A549 (cell line): ENCODE data around the gene SUPT3H.

ENCODE experiments used
- CTCF ChIP-seq: fragments of >200 bp; sonication (Bioruptor Twin); formaldehyde crosslinking; IDR thresholded peaks from 3 replicates; pipeline ENCODE4 v1.5.1; 2016
- FOSL2 ChIP-seq, 2 experiments: fragments of 450-650 bp in 1 of 2; fragments of >200 bp in 1 of 2; sonication (Bioruptor Twin) in 1 of 2; formaldehyde crosslinking; IDR thresholded peaks; 2 replicates each; pipeline versions ENCODE4 v1.5.0 to v1.6.1; 2016 to 2020; ENCODE audit warnings: mild to moderate bottlenecking in 1 of 2, moderate library complexity in 1 of 2

GRCh38 chr6:45174045-45174444 lies 203.7 kb downstream of the SUPT3H start:
- TF ChIP-seq CTCF (no peak), FOSL2 (IDR thresholded peaks at IDR 0.05) (no peak), FOSL2 (CRISPR knock-in tag; IDR thresholded peaks at IDR 0.05) (no peak)
